ENCODE data around the gene TRIP10. TPM values are rescaled to one million over a fixed set of nuclear protein-coding genes. Genes with fewer than 3 reads are reported as not detected.
"Not testable (repeated sequence)": the region's sequence is repeated elsewhere in the genome, so short reads cannot be mapped to it uniquely, and the experiment has no call there.

Gene TRIP10
- total and polyA plus RNA-seq, 2 of the 4 experiments (the other 2 are of a cell fraction), result 39.1 to 47.0 TPM

DNA sequence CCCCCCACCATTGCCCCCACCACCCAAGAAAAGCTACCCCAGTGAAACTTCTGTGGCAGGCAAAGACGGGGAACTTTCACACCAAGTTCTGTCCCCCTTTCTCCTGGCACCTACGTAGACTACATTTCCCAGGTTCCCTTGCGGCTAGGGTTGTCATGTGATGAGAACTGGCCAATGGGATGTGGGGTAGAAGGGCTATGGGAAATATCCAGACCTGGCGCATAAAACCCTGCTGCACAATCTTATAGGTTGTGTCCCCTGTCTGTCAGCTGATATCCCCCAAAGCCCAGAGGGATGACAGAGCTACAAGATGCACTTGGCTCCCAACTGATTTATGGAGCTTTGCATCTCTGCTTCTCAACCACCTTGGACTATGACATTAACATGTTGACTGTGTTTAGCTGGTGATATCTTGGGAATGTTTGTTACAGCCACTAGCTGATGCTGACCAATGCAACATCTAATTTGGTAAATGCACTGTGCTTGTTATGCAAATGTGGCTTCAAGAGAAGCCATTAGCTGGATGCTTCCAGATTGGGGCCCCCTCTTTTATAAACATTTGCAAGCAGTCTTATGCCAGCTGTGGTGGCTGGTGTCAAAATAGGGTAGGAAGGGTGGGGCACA is 21.7 kb downstream of the TRIP10 start:
- no peaks in the 10 kb centered on the region for H3K4me1 ChIP-seq (ENCODE audit: control insufficient read depth, insufficient read depth, low read length)
- H2BK5ac ChIP-seq (ENCODE audit: low read depth, low read length, poor library complexity, severe bottlenecking), result no peak overlapping the region
- no peak for TF ChIP-seq SMC3 (IDR thresholded peaks at IDR 0.05; ENCODE audit: low read depth, low read length)
- no peak for TF ChIP-seq CHD1 (IDR thresholded peaks at IDR 0.05; ENCODE audit: low read depth, low read length)
- TF ChIP-seq USF2 (IDR thresholded peaks at IDR 0.05; ENCODE audit: low read depth, low read length), result peak; percentile 69; the same call in 1 of the 2 replicates
- TF ChIP-seq MAFK (IDR thresholded peaks at IDR 0.05; ENCODE audit: low read depth, low read length), result no peak
- H3K27me3 ChIP-seq (ENCODE audit: control insufficient read depth, insufficient read depth, low read length), result no peaks in the 10 kb centered on the region; the same call in 1 of the 2 replicates
- H3K9ac ChIP-seq (ENCODE audit: low read depth, low read length), result no peak overlapping the region
- no peak overlapping the region for H2BK15ac ChIP-seq (ENCODE audit: low read depth, low read length)
- H4K5ac ChIP-seq (ENCODE audit: low read depth, low read length), result no peak overlapping the region
- no peak overlapping the region for H4K8ac ChIP-seq (ENCODE audit: low read depth in 2 of 2, low read length in 2 of 2)
- 100% methylated on average over 1 of the region's 4 CpGs; no CpG with 5 or more reads in 1 of the 2 experiments for WGBS, 2 experiments (ENCODE audit: extremely low coverage in 2 of 2, insufficient read length in 1 of 2)
- no peak overlapping the region for H4K91ac ChIP-seq (ENCODE audit: insufficient read depth, low read depth, low read length)
- BruUV-seq (replicated peaks), result no TSS peak
- no peak overlapping the region for H3K18ac ChIP-seq (ENCODE audit: low read depth, low read length)
- H3K9me1 ChIP-seq (ENCODE audit: insufficient read depth, low read length), result no peaks in the 10 kb centered on the region
- ATAC-seq (ENCODE audit: low read depth), result no peak
- no peak overlapping the region for H2AFZ ChIP-seq (replicated peaks; ENCODE audit: low read length, poor library complexity)
- no peak overlapping the region for H3K27ac ChIP-seq (ENCODE audit: insufficient read depth, low read length)
- no peak overlapping the region for H3K23ac ChIP-seq (ENCODE audit: low read depth, low read length)
- dilution Hi-C loops (cut with HindIII; ENCODE audit: low sequenced_read_pairs, unreplicated experiment), result no loop called here
- H3K14ac ChIP-seq (replicated peaks; ENCODE audit: low read depth, low read length), result no peak overlapping the region
- no peaks in the 10 kb centered on the region for H3K79me1 ChIP-seq (ENCODE audit: low read depth in 1 of 2, low read length in 2 of 2)
- no peak overlapping the region for H2AK9ac ChIP-seq (replicated peaks; ENCODE audit: low read depth, low read length, poor library complexity)
- ChIA-PET POLR2A (ENCODE audit: unreplicated experiment) (no interaction called here), CTCF (interaction anchor here (0.6 kb wide), 1 partner anchor 73 kb away, joined by 7 read pairs; no protein-coding TSS in a partner anchor)
- in situ Hi-C loops (cut with MboI; ENCODE audit: low sequenced_read_pairs), result no loop called here
- no peak overlapping the region for H3K4ac ChIP-seq (ENCODE audit: low read depth, low read length)
- intact Hi-C loops (cut with micrococcal nuclease), result no loop called here
- no peaks in the 10 kb centered on the region for H3K9me3 ChIP-seq (ENCODE audit: control insufficient read depth, insufficient read depth, low read length)
- no peak overlapping the region for H2AK5ac ChIP-seq (ENCODE audit: low read depth, low read length)
- no peaks in the 10 kb centered on the region for H3K36me3 ChIP-seq (ENCODE audit: control insufficient read depth, insufficient read depth, low read length)
- no peak overlapping the region for H2BK20ac ChIP-seq (ENCODE audit: low read depth, low read length)
- H2BK120ac ChIP-seq (ENCODE audit: low read depth, low read length), result no peak overlapping the region
- no peak overlapping the region for H3K4me2 ChIP-seq (ENCODE audit: low read depth, low read length)
- no peak for DNase-seq
- no peak overlapping the region for H3K4me3 ChIP-seq (ENCODE audit: insufficient read depth, low read depth, low read length)
- H3K56ac ChIP-seq (ENCODE audit: extremely low read depth, insufficient read depth, low read length), result no peak overlapping the region
- H4K20me1 ChIP-seq (ENCODE audit: insufficient read depth, low read length), result no peaks in the 10 kb centered on the region

GRCh38 chr19:6762253-6762797 is 22.8 kb downstream of the TRIP10 start:
- H3K36me3 ChIP-seq (ENCODE audit: control insufficient read depth, insufficient read depth, low read length); H3K23ac ChIP-seq (ENCODE audit: low read depth, low read length); intact Hi-C loops (cut with micrococcal nuclease); H2AK9ac ChIP-seq (replicated peaks; ENCODE audit: low read depth, low read length, poor library complexity); H2BK120ac ChIP-seq (ENCODE audit: low read depth, low read length); H4K5ac ChIP-seq (ENCODE audit: low read depth, low read length); DNase-seq; H2BK15ac ChIP-seq (ENCODE audit: low read depth, low read length); dilution Hi-C loops (cut with HindIII; ENCODE audit: low sequenced_read_pairs, unreplicated experiment); CTCF ChIA-PET; H3K14ac ChIP-seq (replicated peaks; ENCODE audit: low read depth, low read length); H4K8ac ChIP-seq (ENCODE audit: low read depth in 2 of 2, low read length in 2 of 2); BruUV-seq (replicated peaks); H3K18ac ChIP-seq (ENCODE audit: low read depth, low read length); POLR2A ChIA-PET (ENCODE audit: unreplicated experiment); H2AFZ ChIP-seq (replicated peaks; ENCODE audit: low read length, poor library complexity); H4K91ac ChIP-seq (ENCODE audit: insufficient read depth, low read depth, low read length); H3K9me3 ChIP-seq (ENCODE audit: control insufficient read depth, insufficient read depth, low read length); H3K27me3 ChIP-seq (ENCODE audit: control insufficient read depth, insufficient read depth, low read length); H2AK5ac ChIP-seq (ENCODE audit: low read depth, low read length); in situ Hi-C loops (cut with MboI; ENCODE audit: low sequenced_read_pairs); H3K4me1 ChIP-seq (ENCODE audit: control insufficient read depth, insufficient read depth, low read length); H3K4me2 ChIP-seq (ENCODE audit: low read depth, low read length); H3K9me1 ChIP-seq (ENCODE audit: insufficient read depth, low read length); H3K27ac ChIP-seq (ENCODE audit: insufficient read depth, low read length); H2BK5ac ChIP-seq (ENCODE audit: low read depth, low read length, poor library complexity, severe bottlenecking); ATAC-seq (ENCODE audit: low read depth); H4K20me1 ChIP-seq (ENCODE audit: insufficient read depth, low read length); H3K56ac ChIP-seq (ENCODE audit: extremely low read depth, insufficient read depth, low read length); H2BK20ac ChIP-seq (ENCODE audit: low read depth, low read length); H3K4me3 ChIP-seq (ENCODE audit: insufficient read depth, low read depth, low read length); H3K4ac ChIP-seq (ENCODE audit: low read depth, low read length); H3K9ac ChIP-seq (ENCODE audit: low read depth, low read length); H3K79me1 ChIP-seq (ENCODE audit: low read depth in 1 of 2, low read length in 2 of 2): not testable (repeated sequence)
- no CpG with 5 or more reads among the region's 8 CpGs for WGBS, 2 experiments (ENCODE audit: extremely low coverage in 2 of 2, insufficient read length in 1 of 2)
